ENCODE data around the gene ELF1.

The ELF1 gene

GRCh38 chr13:41011382-41011956 lies 7.6 kb downstream of the ELF1 start:
- no peak overlapping the region for H2BK12ac ChIP-seq (ENCODE audit: low read length)
- H3K14ac ChIP-seq (ENCODE audit: low read length): no peak overlapping the region
- no peak overlapping the region for H2BK5ac ChIP-seq (ENCODE audit: low read length)
- no peak for DNase-seq (ENCODE audit: low spot score)
- H2BK120ac ChIP-seq (ENCODE audit: low read depth, low read length): no peak overlapping the region
- H3K9me3 ChIP-seq (replicated peaks in 1 of 2; ENCODE audit: control insufficient read depth in 2 of 2, insufficient read depth in 1 of 2, low read depth in 1 of 2, low read length in 2 of 2): no peaks in the 10 kb centered on the region
- H4K91ac ChIP-seq (ENCODE audit: low read depth, low read length, poor library complexity): no peak overlapping the region
- no peak overlapping the region for H2AFZ ChIP-seq (ENCODE audit: low read length)
- no peak overlapping the region for H4K8ac ChIP-seq (ENCODE audit: low read depth, low read length)
- H3K27ac ChIP-seq (replicated peaks; ENCODE audit: low read length): no peak overlapping the region
- H3K18ac ChIP-seq (ENCODE audit: low read length): no peak overlapping the region
- H3K4me2 ChIP-seq (ENCODE audit: insufficient read depth, low read length, poor library complexity, severe bottlenecking): no peak overlapping the region
- H3K36me3 ChIP-seq (replicated peaks in 1 of 2; ENCODE audit: control insufficient read depth in 2 of 2, insufficient read depth in 2 of 2, low read length in 2 of 2): no peaks in the 10 kb centered on the region
- H3K4ac ChIP-seq (ENCODE audit: low read length): no peak overlapping the region
- no peak overlapping the region for H3K4me3 ChIP-seq (ENCODE audit: low read length in 2 of 2)
- WGBS, 2 donors (ENCODE audit: extremely low coverage in 2 of 2, insufficient read length in 2 of 2, insufficient replicate concordance in 1 of 2): no CpG with 5 or more reads among the region's 4 CpGs
- H2BK15ac ChIP-seq (ENCODE audit: low read length): no peak overlapping the region
- H3K4me1 ChIP-seq (ENCODE audit: control insufficient read depth in 2 of 2, insufficient read depth in 1 of 2, low read depth in 1 of 2, low read length in 2 of 2): peaks cover 4 to 7% of the 10 kb centered on the region in 2 donors
- no peaks in the 10 kb centered on the region for H3K79me1 ChIP-seq (ENCODE audit: low read depth, low read length)
- no peaks in the 10 kb centered on the region for H3K27me3 ChIP-seq (ENCODE audit: control insufficient read depth in 3 of 3, insufficient read depth in 3 of 3, low read depth in 1 of 3, low read length in 3 of 3)
- H3K9ac ChIP-seq (ENCODE audit: low read depth, low read length, poor library complexity): no peak overlapping the region
- H3K23ac ChIP-seq (ENCODE audit: low read depth, low read length, poor library complexity): no peak overlapping the region
- no peak overlapping the region for H2AK5ac ChIP-seq (ENCODE audit: low read depth, low read length)

GRCh38 chr13:41008349-41008980 lies 10.7 kb downstream of the ELF1 start:
- peaks cover 4 to 7% of the 10 kb centered on the region in 2 donors for H3K4me1 ChIP-seq (ENCODE audit: control insufficient read depth in 2 of 2, insufficient read depth in 1 of 2, low read depth in 1 of 2, low read length in 2 of 2)
- H3K27ac ChIP-seq (replicated peaks; ENCODE audit: low read length): no peak overlapping the region
- no peak overlapping the region for H4K8ac ChIP-seq (ENCODE audit: low read depth, low read length)
- no peaks in the 10 kb centered on the region for H3K36me3 ChIP-seq (replicated peaks in 1 of 2; ENCODE audit: control insufficient read depth in 2 of 2, insufficient read depth in 2 of 2, low read length in 2 of 2)
- no peaks in the 10 kb centered on the region for H3K27me3 ChIP-seq (ENCODE audit: control insufficient read depth in 3 of 3, insufficient read depth in 3 of 3, low read depth in 1 of 3, low read length in 3 of 3)
- no peak overlapping the region for H2AK5ac ChIP-seq (ENCODE audit: low read depth, low read length)
- no peak overlapping the region for H2BK15ac ChIP-seq (ENCODE audit: low read length)
- no peak for DNase-seq (ENCODE audit: low spot score)
- no peak overlapping the region for H3K4me3 ChIP-seq (ENCODE audit: low read length in 2 of 2)
- H2AFZ ChIP-seq (ENCODE audit: low read length): no peak overlapping the region
- H3K4me2 ChIP-seq (ENCODE audit: insufficient read depth, low read length, poor library complexity, severe bottlenecking): no peak overlapping the region
- H3K9ac ChIP-seq (ENCODE audit: low read depth, low read length, poor library complexity): no peak overlapping the region
- H2BK12ac ChIP-seq (ENCODE audit: low read length): no peak overlapping the region
- no peaks in the 10 kb centered on the region for H3K79me1 ChIP-seq (ENCODE audit: low read depth, low read length)
- H3K14ac ChIP-seq (ENCODE audit: low read length): no peak overlapping the region
- no peaks in the 10 kb centered on the region for H3K9me3 ChIP-seq (replicated peaks in 1 of 2; ENCODE audit: control insufficient read depth in 2 of 2, insufficient read depth in 1 of 2, low read depth in 1 of 2, low read length in 2 of 2)
- no peak overlapping the region for H2BK5ac ChIP-seq (ENCODE audit: low read length)
- H4K91ac ChIP-seq (ENCODE audit: low read depth, low read length, poor library complexity): no peak overlapping the region
- no peak overlapping the region for H2BK120ac ChIP-seq (ENCODE audit: low read depth, low read length)
- WGBS, 2 donors (ENCODE audit: extremely low coverage in 2 of 2, insufficient read length in 2 of 2, insufficient replicate concordance in 1 of 2): no CpG with 5 or more reads among the region's 2 CpGs
- H3K23ac ChIP-seq (ENCODE audit: low read depth, low read length, poor library complexity): no peak overlapping the region
- H3K4ac ChIP-seq (ENCODE audit: low read length): no peak overlapping the region
- no peak overlapping the region for H3K18ac ChIP-seq (ENCODE audit: low read length)

GRCh38 chr13:41007744-41008128 lies 11.4 kb downstream of the ELF1 start:
- Histone ChIP-seq H4K91ac (ENCODE audit: low read depth, low read length, poor library complexity) (no peak overlapping the region), H3K14ac (ENCODE audit: low read length) (no peak overlapping the region), H2AFZ (ENCODE audit: low read length) (no peak overlapping the region), H3K79me1 (ENCODE audit: low read depth, low read length) (no peaks in the 10 kb centered on the region), H3K9me3 (replicated peaks in 1 of 2; ENCODE audit: control insufficient read depth in 2 of 2, insufficient read depth in 1 of 2, low read depth in 1 of 2, low read length in 2 of 2) (no peaks in the 10 kb centered on the region), H3K4me3 (ENCODE audit: low read length in 2 of 2) (no peak overlapping the region), H3K27me3 (ENCODE audit: control insufficient read depth in 3 of 3, insufficient read depth in 3 of 3, low read depth in 1 of 3, low read length in 3 of 3) (no peaks in the 10 kb centered on the region), H3K4ac (ENCODE audit: low read length) (no peak overlapping the region), H3K18ac (ENCODE audit: low read length) (no peak overlapping the region), H4K8ac (ENCODE audit: low read depth, low read length) (no peak overlapping the region), H3K27ac (replicated peaks; ENCODE audit: low read length) (no peak overlapping the region), H3K4me2 (ENCODE audit: insufficient read depth, low read length, poor library complexity, severe bottlenecking) (no peak overlapping the region), H2BK15ac (ENCODE audit: low read length) (no peak overlapping the region), H3K4me1 (ENCODE audit: control insufficient read depth in 2 of 2, insufficient read depth in 1 of 2, low read depth in 1 of 2, low read length in 2 of 2) (peaks cover 4 to 7% of the 10 kb centered on the region in 2 donors), H2BK5ac (ENCODE audit: low read length) (no peak overlapping the region), H3K36me3 (replicated peaks in 1 of 2; ENCODE audit: control insufficient read depth in 2 of 2, insufficient read depth in 2 of 2, low read length in 2 of 2) (no peaks in the 10 kb centered on the region), H2BK12ac (ENCODE audit: low read length) (no peak overlapping the region), H3K9ac (ENCODE audit: low read depth, low read length, poor library complexity) (no peak overlapping the region), H2AK5ac (ENCODE audit: low read depth, low read length) (no peak overlapping the region), H2BK120ac (ENCODE audit: low read depth, low read length) (no peak overlapping the region), H3K23ac (ENCODE audit: low read depth, low read length, poor library complexity) (no peak overlapping the region)
- WGBS, 2 donors (ENCODE audit: extremely low coverage in 2 of 2, insufficient read length in 2 of 2, insufficient replicate concordance in 1 of 2): no CpG with 5 or more reads among the region's 3 CpGs
- DNase-seq (ENCODE audit: low spot score): no peak

DNA sequence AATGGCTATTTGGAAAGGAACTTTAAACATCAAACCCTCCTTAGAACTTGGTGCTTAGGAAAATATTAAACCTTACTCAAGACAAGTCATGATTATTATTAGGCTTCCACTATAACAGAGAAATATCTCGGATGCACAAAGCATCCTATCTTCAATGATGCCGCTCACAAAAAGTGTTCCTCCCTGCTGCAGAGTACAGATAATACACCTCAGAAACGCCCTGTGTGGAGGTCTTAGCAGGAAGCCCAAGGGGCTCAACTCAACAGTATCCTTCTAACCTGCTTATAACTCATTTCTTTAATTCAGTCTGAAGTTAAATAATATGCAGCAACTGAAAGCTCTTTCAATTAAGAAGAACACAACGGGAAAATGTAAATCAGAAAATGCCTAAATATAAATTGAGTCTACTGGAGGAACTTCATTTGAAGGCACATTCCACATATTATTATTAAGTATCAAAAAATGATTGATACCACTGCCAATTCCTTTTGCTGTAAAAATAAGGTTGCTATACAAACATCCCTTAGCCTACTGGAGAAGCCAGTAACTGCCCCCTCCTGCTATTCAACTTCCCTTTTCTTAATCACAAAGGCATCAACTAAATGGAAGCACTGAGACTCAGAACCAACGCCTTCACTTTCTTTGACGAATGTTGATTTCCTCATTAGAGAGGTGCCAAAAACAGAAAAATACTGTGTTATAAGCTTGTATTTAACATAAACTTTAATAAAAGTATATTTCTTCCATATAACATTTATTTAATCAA lies 12.0 kb downstream of the ELF1 start:
- peaks cover 1% of the 10 kb centered on the region for H3K79me1 ChIP-seq (ENCODE audit: low read depth, low read length)
- no peak overlapping the region for H2BK15ac ChIP-seq (ENCODE audit: low read length)
- WGBS, 2 donors (ENCODE audit: extremely low coverage in 2 of 2, insufficient read length in 2 of 2, insufficient replicate concordance in 1 of 2): no CpG with 5 or more reads among the region's 6 CpGs
- H3K14ac ChIP-seq (ENCODE audit: low read length): no peak overlapping the region
- H3K27ac ChIP-seq (replicated peaks; ENCODE audit: low read length): no peak overlapping the region
- H4K91ac ChIP-seq (ENCODE audit: low read depth, low read length, poor library complexity): no peak overlapping the region
- no peaks in the 10 kb centered on the region for H3K36me3 ChIP-seq (replicated peaks in 1 of 2; ENCODE audit: control insufficient read depth in 2 of 2, insufficient read depth in 2 of 2, low read length in 2 of 2)
- H3K4me3 ChIP-seq (ENCODE audit: low read length in 2 of 2): no peak overlapping the region
- H3K9ac ChIP-seq (ENCODE audit: low read depth, low read length, poor library complexity): no peak overlapping the region
- no peak overlapping the region for H3K4me2 ChIP-seq (ENCODE audit: insufficient read depth, low read length, poor library complexity, severe bottlenecking)
- H2AK5ac ChIP-seq (ENCODE audit: low read depth, low read length): no peak overlapping the region
- no peak overlapping the region for H3K23ac ChIP-seq (ENCODE audit: low read depth, low read length, poor library complexity)
- H2AFZ ChIP-seq (ENCODE audit: low read length): no peak overlapping the region
- H3K27me3 ChIP-seq (ENCODE audit: control insufficient read depth in 3 of 3, insufficient read depth in 3 of 3, low read depth in 1 of 3, low read length in 3 of 3): no peaks in the 10 kb centered on the region
- no peak overlapping the region for H3K4ac ChIP-seq (ENCODE audit: low read length)
- H2BK12ac ChIP-seq (ENCODE audit: low read length): no peak overlapping the region
- no peak overlapping the region for H2BK5ac ChIP-seq (ENCODE audit: low read length)
- peaks cover 4 to 7% of the 10 kb centered on the region in 2 donors for H3K4me1 ChIP-seq (ENCODE audit: control insufficient read depth in 2 of 2, insufficient read depth in 1 of 2, low read depth in 1 of 2, low read length in 2 of 2)
- no peak overlapping the region for H2BK120ac ChIP-seq (ENCODE audit: low read depth, low read length)
- H3K18ac ChIP-seq (ENCODE audit: low read length): no peak overlapping the region
- H3K9me3 ChIP-seq (replicated peaks in 1 of 2; ENCODE audit: control insufficient read depth in 2 of 2, insufficient read depth in 1 of 2, low read depth in 1 of 2, low read length in 2 of 2): no peaks in the 10 kb centered on the region
- H4K8ac ChIP-seq (ENCODE audit: low read depth, low read length): no peak overlapping the region
- DNase-seq (ENCODE audit: low spot score): no peak

Data from neuronal stem cell (in vitro differentiated cells).